CD8-positive, alpha-beta memory T cell (primary cell): ENCODE results near the gene HMGXB4. TPM values are rescaled to one million over a fixed set of nuclear protein-coding genes. Genes with fewer than 3 reads are reported as not detected.

Experiments
- CTCF ChIA-PET: fragments of 350-600 bp; sonication (Branson Sonifier 250); formaldehyde crosslinking; loops from one replicate; lab custom pipeline; 2021; ENCODE audit warnings: antibody characterized with exemption; lab: Charles Lee
- POLR2A ChIA-PET: fragments of 350-600 bp; sonication (Branson Sonifier 250); formaldehyde crosslinking; loops from one replicate; lab custom pipeline; 2021; ENCODE audit warnings: antibody characterized with exemption; lab: Charles Lee
- DNase-seq, 5 donors: peaks; one replicate each; pipeline versions ENCODE4 v3.0.0 to v3.0.0-alpha.2; 2020 to 2022; ENCODE audit warnings: mixed read lengths in 1 of 5
- H3K27ac ChIP-seq: one replicate; pipeline ENCODE4 v1.7.0; 2013; ENCODE audit warnings: low read depth, mild to moderate bottlenecking, low read length, moderate library complexity
- H3K27me3 ChIP-seq: 2 replicates; pipeline ENCODE4 v1.7.0; 2013; ENCODE audit warnings: low read length, mild to moderate bottlenecking; ENCODE audit not compliant: insufficient read depth, poor library complexity, severe bottlenecking
- H3K36me3 ChIP-seq: 2 replicates; pipeline ENCODE4 v1.7.0; 2013; ENCODE audit warnings: mild to moderate bottlenecking, low read length, moderate library complexity; ENCODE audit not compliant: insufficient read depth
- H3K4me1 ChIP-seq: 2 replicates; pipeline ENCODE4 v1.7.0; 2013; ENCODE audit warnings: mild to moderate bottlenecking, low read length, moderate library complexity; ENCODE audit not compliant: insufficient read depth
- H3K4me3 ChIP-seq: 2 replicates; pipeline ENCODE4 v1.7.0; 2013; ENCODE audit warnings: mild to moderate bottlenecking, low read length
- H3K9me3 ChIP-seq: 2 replicates; pipeline ENCODE4 v1.7.0; 2013; ENCODE audit warnings: mild to moderate bottlenecking, low read length
- H3K27ac Mint-ChIP-seq, 8 donors: one replicate each; pipeline ENCODE4 v1.8.0; 2020 to 2021; ENCODE audit warnings: mixed read lengths in 8 of 8, mild to moderate bottlenecking in 6 of 8, inconsistent platforms in 3 of 8, moderate library complexity in 3 of 8
- H3K27me3 Mint-ChIP-seq, 2 donors: one replicate each; pipeline ENCODE4 v1.8.0; 2020 to 2021; ENCODE audit warnings: mixed read lengths in 2 of 2, mild to moderate bottlenecking in 1 of 2, moderate library complexity in 1 of 2
- H3K36me3 Mint-ChIP-seq, 3 donors: one replicate each; pipeline ENCODE4 v1.8.0; 2020 to 2021; ENCODE audit warnings: mixed read lengths in 3 of 3, inconsistent platforms in 1 of 3, mild to moderate bottlenecking in 1 of 3
- H3K4me1 Mint-ChIP-seq, 3 donors: one replicate each; pipeline ENCODE4 v1.8.0; 2020 to 2021; ENCODE audit warnings: mixed read lengths in 3 of 3, inconsistent platforms in 1 of 3, mild to moderate bottlenecking in 1 of 3
- H3K4me3 Mint-ChIP-seq, 7 donors: one replicate each; pipeline ENCODE4 v1.8.0; 2020 to 2021; ENCODE audit warnings: mixed read lengths in 7 of 7, mild to moderate bottlenecking in 6 of 7, moderate library complexity in 4 of 7, inconsistent platforms in 2 of 7
- H3K9me3 Mint-ChIP-seq, 5 donors: one replicate each; pipeline ENCODE4 v1.8.0; 2020 to 2022; ENCODE audit warnings: mixed read lengths in 5 of 5, mild to moderate bottlenecking in 3 of 5, moderate library complexity in 2 of 5, inconsistent platforms in 1 of 5
- polyA plus RNA-seq: library from polyadenylated mRNA; unstranded; fragments of 300-500 nt; fragmentation: Illumina TruSeq; gene quantifications from one replicate; pipeline ENCODE4 v1.2.3, GENCODE V29; 2021
- total RNA-seq, 2 experiments: library from RNA; stranded (reverse); gene quantifications; one replicate each; pipeline ENCODE4 v1.2.3, GENCODE V29; 2021

Gene HMGXB4
- total and polyA plus RNA-seq, 3 experiments from 2014 or later: 13.7 to 35.9 (median 35.4) TPM

GRCh38 chr22:35313311-35314121 lies 56.2 kb downstream of the HMGXB4 start:
- Mint-ChIP-seq H3K4me1 (peaks cover 45 to 69% (median 66%) of the 10 kb centered on the region in 3 donors), H3K4me3 (no peak overlapping the region), H3K27ac (peak overlapping the region in 2 of 8 donors; percentile 32 to 59), H3K9me3 (no peaks in the 10 kb centered on the region), H3K36me3 (peaks cover 0 to 53% (median 3%) of the 10 kb centered on the region in 3 donors), H3K27me3 (no peaks in the 10 kb centered on the region)
- ChIA-PET POLR2A (no interaction called here), CTCF (interaction anchor here (1.0 kb wide), 1 partner anchor 38 kb away, joined by 3 read pairs; no protein-coding TSS in a partner anchor)
- no peak overlapping the region for H3K4me3 ChIP-seq
- H3K4me1 ChIP-seq: peaks cover 30% of the 10 kb centered on the region
- peak in 1 of 5 donors; percentile 22 for DNase-seq
- no peaks in the 10 kb centered on the region for H3K27me3 ChIP-seq
- H3K27ac ChIP-seq: no peak overlapping the region
- H3K36me3 ChIP-seq: peaks cover 11% of the 10 kb centered on the region
- no peaks in the 10 kb centered on the region for H3K9me3 ChIP-seq

- H3K9me3 ChIP-seq: no peaks in the 10 kb centered on the region
- ChIA-PET CTCF (interaction anchor here (1.0 kb wide), 1 partner anchor 37 kb away, joined by 3 read pairs; no protein-coding TSS in a partner anchor), POLR2A (no interaction called here)
- peaks cover 38 to 61% (median 57%) of the 10 kb centered on the region in 3 donors for H3K4me1 Mint-ChIP-seq
- H3K27me3 Mint-ChIP-seq: no peaks in the 10 kb centered on the region
- H3K27me3 ChIP-seq: no peaks in the 10 kb centered on the region
- peaks cover 11% of the 10 kb centered on the region for H3K36me3 ChIP-seq
- DNase-seq: peak in 1 of 5 donors; percentile 36
- no peak overlapping the region for H3K27ac ChIP-seq
- no peaks in the 10 kb centered on the region for H3K9me3 Mint-ChIP-seq
- peak overlapping the region in 1 of 7 donors; percentile 30 for H3K4me3 Mint-ChIP-seq
- H3K27ac Mint-ChIP-seq: peak overlapping the region in 5 of 8 donors; percentile 4 to 82 (median 19)
- peaks cover 25% of the 10 kb centered on the region for H3K4me1 ChIP-seq
- peaks cover 0 to 57% (median 3%) of the 10 kb centered on the region in 3 donors for H3K36me3 Mint-ChIP-seq
- no peak overlapping the region for H3K4me3 ChIP-seq
Measured at GRCh38 chr22:35314161-35314942, 57.1 kb downstream of the HMGXB4 start.

- Mint-ChIP-seq H3K36me3 (peaks cover 0 to 59% (median 3%) of the 10 kb centered on the region in 3 donors), H3K9me3 (no peaks in the 10 kb centered on the region), H3K27me3 (no peaks in the 10 kb centered on the region), H3K4me3 (no peak overlapping the region), H3K27ac (peak overlapping the region in 1 of 8 donors; percentile 82), H3K4me1 (peaks cover 31 to 51% (median 48%) of the 10 kb centered on the region in 3 donors)
- ChIA-PET CTCF (no interaction called here), POLR2A (no interaction called here)
- no peak overlapping the region for H3K4me3 ChIP-seq
- DNase-seq: peak in 1 of 5 donors; percentile 24
- H3K27ac ChIP-seq: no peak overlapping the region
- no peaks in the 10 kb centered on the region for H3K27me3 ChIP-seq
- peaks cover 24% of the 10 kb centered on the region for H3K4me1 ChIP-seq
- H3K9me3 ChIP-seq: no peaks in the 10 kb centered on the region
- H3K36me3 ChIP-seq: peaks cover 11% of the 10 kb centered on the region
Measured at GRCh38 chr22:35315141-35315854, 58.0 kb downstream of the HMGXB4 start.

GRCh38 chr22:35315855-35316745 lies 58.8 kb downstream of the HMGXB4 start:
- peak overlapping the region in 4 of 8 donors; percentile 17 to 61 (median 34) for H3K27ac Mint-ChIP-seq
- peaks cover 16% of the 10 kb centered on the region for H3K4me1 ChIP-seq
- H3K4me3 Mint-ChIP-seq: no peak overlapping the region
- ChIA-PET POLR2A (no interaction called here), CTCF (no interaction called here)
- no peak overlapping the region for H3K27ac ChIP-seq
- H3K36me3 ChIP-seq: peaks cover 11% of the 10 kb centered on the region
- H3K9me3 Mint-ChIP-seq: no peaks in the 10 kb centered on the region
- H3K4me3 ChIP-seq: no peak overlapping the region
- peaks cover 0 to 62% (median 3%) of the 10 kb centered on the region in 3 donors for H3K36me3 Mint-ChIP-seq
- peaks cover 23 to 43% (median 40%) of the 10 kb centered on the region in 3 donors for H3K4me1 Mint-ChIP-seq
- no peaks in the 10 kb centered on the region for H3K9me3 ChIP-seq
- DNase-seq: peak in 1 of 5 donors; percentile 33
- no peaks in the 10 kb centered on the region for H3K27me3 Mint-ChIP-seq
- no peaks in the 10 kb centered on the region for H3K27me3 ChIP-seq

GRCh38 chr22:35316751-35317150 lies 59.5 kb downstream of the HMGXB4 start:
- H3K27ac ChIP-seq: no peak overlapping the region
- H3K36me3 ChIP-seq: peaks cover 11% of the 10 kb centered on the region
- ChIA-PET CTCF (no interaction called here), POLR2A (no interaction called here)
- no peak overlapping the region for H3K4me3 ChIP-seq
- no peaks in the 10 kb centered on the region for H3K9me3 Mint-ChIP-seq
- no peaks in the 10 kb centered on the region for H3K9me3 ChIP-seq
- no peaks in the 10 kb centered on the region for H3K27me3 ChIP-seq
- no peak overlapping the region for H3K4me3 Mint-ChIP-seq
- H3K27me3 Mint-ChIP-seq: no peaks in the 10 kb centered on the region
- peaks cover 17 to 37% (median 33%) of the 10 kb centered on the region in 3 donors for H3K4me1 Mint-ChIP-seq
- H3K4me1 ChIP-seq: peaks cover 10% of the 10 kb centered on the region
- peaks cover 0 to 63% (median 3%) of the 10 kb centered on the region in 3 donors for H3K36me3 Mint-ChIP-seq
- peak overlapping the region in 2 of 8 donors; percentile 37 to 59 for H3K27ac Mint-ChIP-seq
- no peak for DNase-seq

- H3K4me3 Mint-ChIP-seq: no peak overlapping the region
- peak overlapping the region in 1 of 8 donors; percentile 88 for H3K27ac Mint-ChIP-seq
- no peak overlapping the region for H3K4me3 ChIP-seq
- H3K27me3 Mint-ChIP-seq: no peaks in the 10 kb centered on the region
- no peaks in the 10 kb centered on the region for H3K9me3 ChIP-seq
- ChIA-PET POLR2A (no interaction called here), CTCF (no interaction called here)
- no peaks in the 10 kb centered on the region for H3K9me3 Mint-ChIP-seq
- H3K4me1 ChIP-seq: peaks cover 6% of the 10 kb centered on the region
- no peak overlapping the region for H3K27ac ChIP-seq
- H3K27me3 ChIP-seq: no peaks in the 10 kb centered on the region
- H3K36me3 Mint-ChIP-seq: peaks cover 0 to 70% (median 7%) of the 10 kb centered on the region in 3 donors
- peaks cover 11 to 31% (median 26%) of the 10 kb centered on the region in 3 donors for H3K4me1 Mint-ChIP-seq
- peaks cover 11% of the 10 kb centered on the region for H3K36me3 ChIP-seq
- peak in 1 of 5 donors; percentile 8 for DNase-seq
Measured at GRCh38 chr22:35317680-35318290, 60.5 kb downstream of the HMGXB4 start.
